Heart left ventricle (tissue), 16 donors: ENCODE results near the gene FREM2. TPM values are rescaled to one million over a fixed set of nuclear protein-coding genes. Genes with fewer than 3 reads are reported as not detected.

ENCODE experiments used
- ATAC-seq, 4 donors: fragments of 200-7000 bp; cut with Tn5 transposase; one replicate each; pipeline ENCODE4 v1.9.1; 2020 to 2022; ENCODE audit warnings: moderate library complexity in 4 of 4, mild to moderate bottlenecking in 3 of 4, moderate number of reproducible peaks in 1 of 4
- DNase-seq, 5 donors: peaks; one replicate each; pipeline ENCODE4 v3.0.0-alpha.2; 2020
- H3K27ac ChIP-seq, 12 donors: fragments of 200-600 bp; sonication (generic) in 4 of 12; one replicate each; pipeline versions ENCODE4 v1.5.0 to v1.8.0; 2016 to 2022; ENCODE audit warnings: mild to moderate bottlenecking in 2 of 12
- H3K27me3 ChIP-seq, 9 donors: fragments of 200-600 bp; sonication (generic) in 2 of 9; one replicate each; pipeline versions ENCODE4 v1.5.1 to v1.8.0; 2016 to 2022; ENCODE audit warnings: mild to moderate bottlenecking in 3 of 9
- H3K36me3 ChIP-seq, 9 donors: fragments of 200-600 bp; sonication (generic) in 2 of 9; one replicate each; pipeline versions ENCODE4 v1.5.0 to v1.8.0; 2018 to 2022; ENCODE audit warnings: mild to moderate bottlenecking in 2 of 9
- H3K4me1 ChIP-seq, 12 donors: fragments of 200-600 bp; sonication (generic) in 4 of 12; one replicate each; pipeline versions ENCODE4 v1.5.0 to v1.8.0; 2016 to 2022; ENCODE audit warnings: mild to moderate bottlenecking in 3 of 12
- H3K4me3 ChIP-seq, 12 donors: fragments of 200-600 bp; sonication (generic) in 4 of 12; one replicate each; pipeline versions ENCODE4 v1.5.0 to v1.8.0; 2017 to 2022; ENCODE audit warnings: mild to moderate bottlenecking in 9 of 12, moderate library complexity in 4 of 12
- H3K9me3 ChIP-seq, 12 donors: fragments of 200-600 bp; sonication (generic) in 4 of 12; one replicate each; pipeline versions ENCODE4 v1.5.0 to v1.8.0; 2016 to 2022; ENCODE audit warnings: mild to moderate bottlenecking in 1 of 12
- POLR2A ChIP-seq, 2 donors: fragments of 450-650 bp; IDR thresholded peaks; one replicate each; pipeline ENCODE4 v1.6.1; 2017; ENCODE audit warnings: antibody characterized with exemption in 2 of 2, mild to moderate bottlenecking in 2 of 2, moderate library complexity in 2 of 2
- WGBS, 4 donors: extraction: QIAGEN DNeasy Blood & Tissue Kit in 2 of 4; methylation state at CpG; one replicate each; pipeline versions ENCODE4 v1.1.5 to v1.1.7; 2013 to 2018; 5-methylcytosine and 5-hydroxymethylcytosine counted together
- intact Hi-C, 10 donors: fragments of 100-400 bp; cut with DNase I; formaldehyde crosslinking; loops; one replicate each; pipeline versions ENCODE4 v1.11.1 to v1.14.2; 2022
- polyA plus RNA-seq, 2 donors: library from polyadenylated mRNA; stranded (reverse); fragments of 200-250 nt; gene quantifications; one replicate each; pipeline ENCODE4 v1.2.3, GENCODE V29; 2013
- total RNA-seq, 9 donors: library from RNA; depleted of rRNA in 2 of 9; stranded (reverse); fragments of >200 nt in 2 of 9; fragmentation: NEBNext Ultra II Directional in 3 of 9; extraction: Animal tissue kit (Norgen Biotek cat#: 25700) in 3 of 9; gene quantifications; one replicate each; pipeline versions ENCODE4 v1.1.0 to v1.2.4, GENCODE V29; 2016 to 2023
- TF ChIP-seq, protein P1 (sequence below), 12 donors: fragments of 200-600 bp; sonication (generic) in 4 of 12; IDR thresholded peaks; one replicate each; pipeline versions ENCODE4 v1.5.0 to v1.8.0; 2018 to 2022; ENCODE audit warnings: antibody characterized with exemption in 12 of 12, mild to moderate bottlenecking in 5 of 12
- donor health status: ischemic (EF 13 %, LVEDD 7.1; RV severe dilation, severe dysfunction).
- donor health status: healthy with polysubstance abuse.
- donor health status: DM: no; HTN: yes; CAD: no.
- donor health status: DM: no; HTN: no; CAD: no.
- donor health status: ischemic (EF 25% LVEDD 6.9; RV normal size, moderate dysfunction).
- donor health status: ischemic (EF 25% LVEDD 5.7; RV mildly dilated, moderate dysfunction).
- donor health status: healthy.
- donor health status: DM: yes; HTN: yes; CAD: no.
- donor health status: ischemic (EF 35%, LVEDD 5.7; RV mildly dilated, moderate dysfunction).
- donor health status: nonischemic (EF 11% LVEDD 7.7; RV severe dilation, severe dysfunction).
- donor health status: DM: yes; HTN: yes; CAD: no.
- donor health status: PGD.
- donor health status: ischemic (EF 29% LVEDD 5.4; RV normal size, mild dysfunction).
- donor health status: nonischemic (EF 23%, LVEDD 6.1; RV moderate dilation, normal function).

The FREM2 gene
- total and polyA plus RNA-seq, 11 donors: 0.02 to 0.35 (median 0.13) TPM

DNA sequence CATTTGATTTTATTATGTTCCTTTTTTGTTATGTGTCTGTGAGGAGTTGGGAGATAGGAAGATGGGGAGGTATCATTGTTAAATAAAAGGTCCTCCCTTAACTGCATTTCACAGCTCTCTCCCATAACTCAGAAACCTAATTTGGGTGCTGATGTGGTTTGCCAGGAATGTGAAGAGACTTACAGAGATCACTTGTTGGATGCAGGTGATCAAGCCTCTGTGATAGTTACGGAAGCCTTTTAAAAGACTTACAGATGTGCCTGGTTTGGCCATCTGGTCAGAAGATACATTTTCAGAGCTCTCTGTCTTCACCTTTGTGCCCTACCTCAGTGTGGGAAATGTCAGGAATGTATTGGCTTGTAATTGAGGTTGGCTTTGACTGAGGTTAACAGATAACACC lies 157.7 kb downstream of the FREM2 start:
- no peak for DNase-seq
- TF ChIP-seq POLR2A (IDR thresholded peaks at IDR 0.05): no peak
- TF ChIP-seq, protein P1, sequence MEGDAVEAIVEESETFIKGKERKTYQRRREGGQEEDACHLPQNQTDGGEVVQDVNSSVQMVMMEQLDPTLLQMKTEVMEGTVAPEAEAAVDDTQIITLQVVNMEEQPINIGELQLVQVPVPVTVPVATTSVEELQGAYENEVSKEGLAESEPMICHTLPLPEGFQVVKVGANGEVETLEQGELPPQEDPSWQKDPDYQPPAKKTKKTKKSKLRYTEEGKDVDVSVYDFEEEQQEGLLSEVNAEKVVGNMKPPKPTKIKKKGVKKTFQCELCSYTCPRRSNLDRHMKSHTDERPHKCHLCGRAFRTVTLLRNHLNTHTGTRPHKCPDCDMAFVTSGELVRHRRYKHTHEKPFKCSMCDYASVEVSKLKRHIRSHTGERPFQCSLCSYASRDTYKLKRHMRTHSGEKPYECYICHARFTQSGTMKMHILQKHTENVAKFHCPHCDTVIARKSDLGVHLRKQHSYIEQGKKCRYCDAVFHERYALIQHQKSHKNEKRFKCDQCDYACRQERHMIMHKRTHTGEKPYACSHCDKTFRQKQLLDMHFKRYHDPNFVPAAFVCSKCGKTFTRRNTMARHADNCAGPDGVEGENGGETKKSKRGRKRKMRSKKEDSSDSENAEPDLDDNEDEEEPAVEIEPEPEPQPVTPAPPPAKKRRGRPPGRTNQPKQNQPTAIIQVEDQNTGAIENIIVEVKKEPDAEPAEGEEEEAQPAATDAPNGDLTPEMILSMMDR (IDR thresholded peaks at IDR 0.05): no peak
- Histone ChIP-seq H3K36me3 (no peaks in the 10 kb centered on the region), H3K27ac (no peak overlapping the region), H3K27me3 (peaks cover 0 to under 1% (median 0%) of the 10 kb centered on the region in 9 donors), H3K4me1 (no peaks in the 10 kb centered on the region), H3K4me3 (no peak overlapping the region), H3K9me3 (no peaks in the 10 kb centered on the region)
- intact Hi-C loops: no loop called here
- no peak for ATAC-seq
- WGBS, 4 donors: 31 to 73% (median 47%) methylated on average over 1 of the region's 1 CpG

- ATAC-seq: no peak
- intact Hi-C loops: no loop called here
- DNase-seq: no peak
- 79 to 92% (median 84%) methylated on average over 7 of the region's 7 CpGs for WGBS, 4 donors
- no peaks in the 10 kb centered on the region for H3K4me1 ChIP-seq
- TF ChIP-seq, protein P1 (IDR thresholded peaks at IDR 0.05): no peak
- no peak for TF ChIP-seq POLR2A (IDR thresholded peaks at IDR 0.05)
- no peaks in the 10 kb centered on the region for H3K9me3 ChIP-seq
- no peaks in the 10 kb centered on the region for H3K36me3 ChIP-seq
- H3K4me3 ChIP-seq: no peak overlapping the region
- H3K27ac ChIP-seq: no peak overlapping the region
- H3K27me3 ChIP-seq: peaks cover 0 to 5% (median 0%) of the 10 kb centered on the region in 9 donors
Measured at GRCh38 chr13:38848360-38848759, 161.5 kb downstream of the FREM2 start.

DNA sequence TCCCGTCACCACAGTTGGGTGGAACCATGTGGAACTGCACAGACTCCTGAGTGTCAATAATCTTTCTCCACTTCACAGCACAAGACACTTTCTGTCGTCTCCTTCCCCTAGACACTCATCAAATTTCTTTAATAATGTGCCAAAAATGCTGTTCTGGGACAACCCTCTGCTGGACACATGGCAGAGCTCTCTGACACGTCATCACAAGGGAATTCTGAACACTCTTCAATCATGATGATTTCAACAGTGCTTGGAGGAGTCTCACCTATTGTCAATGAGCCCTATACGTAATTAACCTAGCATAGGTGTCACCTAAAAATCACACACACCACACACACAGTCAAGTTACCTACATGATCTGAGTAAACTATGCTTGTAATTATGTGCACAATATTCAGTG lies 162.4 kb downstream of the FREM2 start:
- ATAC-seq: no peak
- intact Hi-C loops: no loop called here
- H3K27ac ChIP-seq: no peak overlapping the region
- TF ChIP-seq POLR2A (IDR thresholded peaks at IDR 0.05): no peak
- TF ChIP-seq, protein P1 (IDR thresholded peaks at IDR 0.05): no peak
- H3K36me3 ChIP-seq: no peaks in the 10 kb centered on the region
- no peaks in the 10 kb centered on the region for H3K9me3 ChIP-seq
- peaks cover 0 to 5% (median 0%) of the 10 kb centered on the region in 9 donors for H3K27me3 ChIP-seq
- no peak for DNase-seq
- H3K4me1 ChIP-seq: no peaks in the 10 kb centered on the region
- WGBS, 4 donors: 25 to 43% (median 38%) methylated on average over 4 of the region's 4 CpGs
- H3K4me3 ChIP-seq: no peak overlapping the region

- Histone ChIP-seq H3K4me1 (no peaks in the 10 kb centered on the region), H3K4me3 (no peak overlapping the region), H3K36me3 (no peaks in the 10 kb centered on the region), H3K27ac (no peak overlapping the region), H3K27me3 (peaks cover 0 to 5% (median 0%) of the 10 kb centered on the region in 9 donors), H3K9me3 (no peaks in the 10 kb centered on the region)
- no peak for TF ChIP-seq POLR2A (IDR thresholded peaks at IDR 0.05)
- WGBS, 4 donors: 73 to 86% (median 80%) methylated on average over 5 of the region's 5 CpGs
- intact Hi-C loops: no loop called here
- DNase-seq (no peak), ATAC-seq (no peak)
Measured at GRCh38 chr13:38850868-38851626, 164.2 kb downstream of the FREM2 start.
